ENCODE measurements around the gene SEMA4A.
"Not testable (repeated sequence)": the region's sequence is repeated elsewhere in the genome, so short reads cannot be mapped to it uniquely, and the experiment has no call there.

Gene SEMA4A

DNA sequence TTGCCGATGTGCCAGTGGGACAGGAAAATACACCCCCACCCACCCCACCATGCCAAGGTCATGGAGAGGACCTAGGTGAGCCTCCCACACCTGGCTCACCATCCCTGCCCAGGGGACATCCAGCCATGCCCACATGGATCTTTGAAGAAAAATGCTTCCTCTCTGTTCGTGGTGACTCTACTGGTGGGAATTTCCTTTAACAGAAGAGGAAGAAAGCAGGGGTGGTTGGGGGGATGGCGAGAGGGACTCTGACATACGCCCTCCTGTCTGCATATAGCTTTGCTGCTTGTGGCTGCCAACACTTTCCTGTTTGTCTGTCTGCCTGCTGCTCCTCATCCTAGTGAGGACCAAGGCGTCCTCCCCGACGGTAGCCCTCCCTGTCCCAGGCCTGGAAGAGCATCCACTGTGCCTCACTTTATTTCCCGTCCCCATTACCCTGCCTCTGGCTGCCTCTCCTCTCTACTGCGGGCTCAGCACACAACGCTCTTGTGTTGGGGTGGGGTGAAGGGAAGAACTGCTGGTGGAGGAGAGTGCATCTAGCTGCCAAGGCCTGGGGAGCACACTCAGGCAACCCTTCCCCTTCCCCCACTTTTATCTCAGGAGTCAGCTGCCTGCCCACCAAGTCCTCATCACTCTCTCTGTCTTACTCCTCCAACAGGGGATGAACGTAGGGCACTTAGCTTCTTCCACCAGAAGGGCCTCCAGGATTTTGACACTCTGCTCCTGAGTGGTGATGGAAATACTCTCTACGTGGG lies 2.5 kb downstream of the SEMA4A start:
- in situ Hi-C loops (cut with MboI; ENCODE audit: low sequenced_read_pairs): loop anchor here (10.0 kb wide), 1 partner anchor 59 kb away; the partner anchor contains the start of gene PMF1

DNA sequence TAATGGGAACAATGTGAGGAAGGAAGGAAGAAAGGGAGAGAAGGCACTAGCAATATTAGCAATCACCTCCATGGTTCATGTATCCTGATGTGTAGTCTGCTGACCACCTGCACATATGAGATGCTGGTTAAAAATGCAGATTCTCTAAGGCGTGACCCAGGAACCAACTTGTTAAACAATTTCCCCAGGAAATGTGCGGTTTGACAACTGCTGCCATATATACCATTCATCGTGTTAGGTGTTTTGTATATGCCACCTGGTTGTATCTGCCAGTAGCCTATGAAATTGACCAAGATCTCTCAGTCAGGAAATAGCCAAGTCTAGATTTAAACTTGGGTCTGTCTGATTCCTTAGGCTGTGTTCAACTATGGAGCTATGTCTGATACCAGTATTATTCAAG lies 4.1 kb downstream of the SEMA4A start:
- in situ Hi-C loops (cut with MboI; ENCODE audit: low sequenced_read_pairs): loop anchor here (10.0 kb wide), 1 partner anchor 57 kb away; the partner anchor contains the start of gene PMF1

DNA sequence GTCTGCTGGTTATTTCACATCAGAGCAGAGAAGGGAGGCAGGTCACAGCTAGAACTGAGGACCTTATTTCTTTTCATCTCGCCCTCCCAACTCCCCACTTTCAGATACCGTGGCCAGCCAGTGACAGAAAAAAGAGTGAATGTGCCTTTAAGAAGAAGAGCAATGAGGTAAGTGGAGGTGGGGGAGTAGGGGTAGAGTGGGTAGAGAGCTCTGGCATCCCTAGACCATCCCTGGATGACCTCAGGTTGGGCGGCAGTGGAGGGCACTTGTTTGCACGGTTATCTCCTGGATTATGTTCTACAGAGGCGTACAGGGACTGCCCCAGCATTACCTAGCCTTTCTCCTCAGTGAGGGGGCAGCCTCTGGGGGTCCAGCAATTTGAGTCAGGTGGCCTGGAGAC lies 4.6 kb downstream of the SEMA4A start:
- in situ Hi-C loops (cut with MboI; ENCODE audit: low sequenced_read_pairs): loop anchor here (10.0 kb wide), 1 partner anchor 57 kb away; the partner anchor contains the start of gene PMF1

DNA sequence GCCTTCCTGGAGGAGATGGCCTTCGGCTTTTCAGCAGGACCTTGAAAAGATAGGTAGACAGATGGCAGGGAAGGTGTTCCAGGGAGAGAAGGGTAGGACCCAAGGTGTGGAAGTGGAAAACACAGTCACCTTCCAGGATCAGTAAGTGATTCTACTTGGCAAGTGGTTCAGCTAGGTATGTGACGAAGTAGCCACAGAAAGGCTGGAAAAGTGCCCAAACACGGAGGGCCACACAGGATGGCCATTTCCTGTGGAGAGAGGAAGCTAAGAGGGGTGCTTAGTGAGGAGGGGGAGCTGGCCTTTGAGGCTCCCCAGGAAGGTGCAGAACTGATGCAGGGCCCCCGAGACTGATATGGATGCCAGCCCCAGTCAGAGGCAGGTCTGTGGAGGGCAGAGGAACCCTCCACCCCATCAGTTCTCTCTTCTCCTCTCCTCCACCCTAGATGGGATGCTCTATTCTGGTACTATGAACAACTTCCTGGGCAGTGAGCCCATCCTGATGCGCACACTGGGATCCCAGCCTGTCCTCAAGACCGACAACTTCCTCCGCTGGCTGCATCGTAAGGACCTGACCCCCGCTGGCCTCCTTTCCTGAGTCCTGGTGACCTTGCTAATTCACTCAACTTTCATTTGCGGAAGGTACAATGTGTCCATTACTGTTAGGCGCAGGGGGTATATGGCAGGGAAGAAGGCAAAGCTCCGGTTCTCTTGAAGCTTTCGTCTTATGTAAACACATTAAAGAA lies 6.8 kb downstream of the SEMA4A start:
- in situ Hi-C loops (cut with MboI; ENCODE audit: low sequenced_read_pairs): loop anchor here (10.0 kb wide), 1 partner anchor 55 kb away; the partner anchor contains the start of gene PMF1

DNA sequence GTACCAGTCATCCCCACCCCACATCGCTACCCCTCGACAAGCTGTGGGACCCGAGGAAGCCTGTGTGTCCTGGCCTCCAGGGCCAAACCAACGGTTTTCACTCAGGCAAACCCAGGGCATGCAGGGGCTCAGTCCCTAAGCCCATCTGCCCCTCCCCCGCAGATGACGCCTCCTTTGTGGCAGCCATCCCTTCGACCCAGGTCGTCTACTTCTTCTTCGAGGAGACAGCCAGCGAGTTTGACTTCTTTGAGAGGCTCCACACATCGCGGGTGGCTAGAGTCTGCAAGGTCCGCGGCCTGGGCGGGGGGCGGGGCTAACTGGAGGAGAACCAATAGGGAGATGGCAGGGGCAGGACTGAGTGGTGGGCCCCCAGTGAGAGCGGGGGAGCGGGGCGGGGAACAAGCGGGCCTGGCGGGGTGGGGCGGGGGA lies 7.4 kb downstream of the SEMA4A start:
- in situ Hi-C loops (cut with MboI; ENCODE audit: low sequenced_read_pairs): no loop called here

DNA sequence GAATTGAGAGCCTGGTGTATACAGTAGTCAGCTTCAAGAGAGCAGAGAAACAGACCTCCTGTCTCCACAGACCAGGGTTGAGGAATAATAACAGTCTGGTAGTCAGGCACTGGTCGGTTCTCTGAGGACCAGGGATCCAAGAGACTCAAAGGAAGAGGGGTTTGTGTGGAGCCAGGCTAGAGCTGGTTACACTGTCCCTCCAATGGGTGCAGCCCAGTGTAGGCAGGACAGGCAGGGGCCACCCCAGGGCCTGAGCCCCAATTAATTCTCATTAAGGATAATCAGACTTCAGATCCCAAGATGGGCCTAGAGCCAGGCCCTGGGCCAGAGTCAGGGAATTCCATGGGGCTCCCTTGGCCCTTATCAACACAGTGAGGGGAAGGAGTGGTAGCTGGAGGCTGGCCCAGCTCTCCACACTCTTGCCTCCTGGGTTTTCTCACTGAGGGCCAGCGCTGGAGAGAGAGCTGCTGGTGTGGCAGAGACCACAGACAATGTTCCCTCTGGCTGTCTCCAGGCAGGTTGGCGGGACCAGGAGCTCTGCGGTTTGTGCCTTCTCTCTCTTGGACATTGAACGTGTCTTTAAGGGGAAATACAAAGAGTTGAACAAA lies 9.1 kb downstream of the SEMA4A start:
- in situ Hi-C loops (cut with MboI; ENCODE audit: low sequenced_read_pairs): no loop called here

DNA sequence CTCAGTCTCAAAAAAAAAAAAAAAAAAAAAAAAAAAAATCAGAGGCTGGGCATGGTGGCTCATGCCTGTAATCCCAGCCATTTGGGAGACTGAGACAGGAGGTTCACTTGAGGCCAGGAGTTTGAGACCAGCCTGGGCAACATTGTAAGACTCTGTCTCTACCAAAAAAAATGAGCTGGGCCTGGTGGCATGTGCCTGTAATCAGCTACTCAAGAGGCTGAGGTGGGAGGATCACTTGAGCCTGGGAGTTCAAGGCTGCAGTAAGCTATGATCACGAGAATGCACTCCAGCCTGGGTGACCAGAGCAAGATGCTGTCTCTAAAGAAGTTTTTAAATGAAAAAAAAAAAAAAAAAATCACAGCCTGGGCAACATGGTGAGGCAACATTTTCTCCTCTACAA lies 10.3 kb downstream of the SEMA4A start:
- in situ Hi-C loops (cut with MboI; ENCODE audit: low sequenced_read_pairs): no loop called here

DNA sequence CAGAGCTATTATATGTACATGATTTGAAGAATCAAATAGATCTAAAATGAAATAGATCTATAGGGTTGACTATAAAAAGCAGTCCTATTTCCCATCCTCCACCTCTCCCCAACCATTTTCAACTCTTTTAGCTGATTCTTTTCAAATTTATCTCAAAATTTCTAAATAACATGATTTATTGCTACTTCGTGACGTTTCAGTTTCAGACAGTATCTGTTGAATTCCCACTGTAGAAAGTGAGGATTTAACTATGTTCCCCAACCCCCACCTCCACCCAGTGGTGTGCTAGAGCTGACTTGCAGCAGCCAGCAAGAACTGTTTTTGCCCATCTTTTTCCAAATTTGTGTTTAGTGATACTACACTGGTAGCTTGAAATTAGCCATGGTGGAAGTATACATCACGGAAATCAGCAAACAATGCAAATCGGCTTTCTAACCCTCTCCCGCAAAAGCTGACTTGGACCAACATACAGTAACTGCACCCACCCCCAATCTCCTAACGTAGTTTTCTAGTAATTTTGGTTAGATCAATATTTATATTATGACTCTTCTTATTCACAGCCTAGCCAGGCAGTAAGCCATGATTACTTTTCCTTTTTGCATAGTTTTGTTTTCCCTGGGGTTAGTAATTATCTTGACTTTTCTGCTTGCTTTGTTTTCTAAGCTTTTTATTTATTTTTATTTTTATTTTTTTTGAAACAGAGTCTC lies 10.9 kb downstream of the SEMA4A start:
- in situ Hi-C loops (cut with MboI; ENCODE audit: low sequenced_read_pairs): no loop called here

DNA sequence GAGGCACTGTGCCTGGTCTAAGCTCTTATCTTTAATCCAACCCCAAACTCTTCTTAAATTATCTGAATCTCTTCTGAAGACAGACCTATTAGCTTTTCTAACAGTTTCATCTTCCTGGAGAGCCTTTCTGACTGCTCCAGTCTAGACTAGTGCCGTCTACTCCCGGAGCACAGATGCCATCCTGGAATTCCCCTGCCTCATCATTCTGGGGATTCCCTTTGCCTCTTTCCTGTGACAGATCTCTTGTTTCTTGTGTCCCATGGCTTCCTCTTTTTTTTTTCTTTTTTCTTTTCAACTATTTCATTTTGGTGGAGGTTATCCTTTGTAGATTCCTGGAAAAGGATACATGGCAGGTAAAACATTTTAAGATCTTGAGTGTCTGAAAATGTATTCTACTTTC lies 11.7 kb downstream of the SEMA4A start:
- in situ Hi-C loops (cut with MboI; ENCODE audit: low sequenced_read_pairs): no loop called here

DNA sequence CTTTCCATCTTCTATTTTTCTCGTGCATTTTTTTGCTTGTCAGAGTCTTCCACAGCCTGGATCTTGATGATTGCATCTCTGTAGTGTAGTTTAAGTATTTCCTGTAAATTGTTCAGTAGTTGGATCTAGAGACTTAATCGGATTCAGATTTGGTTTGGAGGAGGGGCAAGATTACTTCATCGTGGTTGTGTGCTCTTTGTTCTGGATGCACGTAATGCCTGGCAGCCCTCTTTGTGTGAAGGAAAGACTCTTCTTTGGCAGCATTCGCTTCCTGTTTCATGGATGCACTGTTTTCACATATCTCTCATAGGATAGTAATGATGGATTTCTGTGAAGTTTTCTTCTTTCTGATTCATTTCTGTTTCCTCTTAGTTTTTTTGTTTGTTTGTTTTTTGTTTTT lies 14.2 kb downstream of the SEMA4A start:
- in situ Hi-C loops (cut with MboI; ENCODE audit: low sequenced_read_pairs): no loop called here

DNA sequence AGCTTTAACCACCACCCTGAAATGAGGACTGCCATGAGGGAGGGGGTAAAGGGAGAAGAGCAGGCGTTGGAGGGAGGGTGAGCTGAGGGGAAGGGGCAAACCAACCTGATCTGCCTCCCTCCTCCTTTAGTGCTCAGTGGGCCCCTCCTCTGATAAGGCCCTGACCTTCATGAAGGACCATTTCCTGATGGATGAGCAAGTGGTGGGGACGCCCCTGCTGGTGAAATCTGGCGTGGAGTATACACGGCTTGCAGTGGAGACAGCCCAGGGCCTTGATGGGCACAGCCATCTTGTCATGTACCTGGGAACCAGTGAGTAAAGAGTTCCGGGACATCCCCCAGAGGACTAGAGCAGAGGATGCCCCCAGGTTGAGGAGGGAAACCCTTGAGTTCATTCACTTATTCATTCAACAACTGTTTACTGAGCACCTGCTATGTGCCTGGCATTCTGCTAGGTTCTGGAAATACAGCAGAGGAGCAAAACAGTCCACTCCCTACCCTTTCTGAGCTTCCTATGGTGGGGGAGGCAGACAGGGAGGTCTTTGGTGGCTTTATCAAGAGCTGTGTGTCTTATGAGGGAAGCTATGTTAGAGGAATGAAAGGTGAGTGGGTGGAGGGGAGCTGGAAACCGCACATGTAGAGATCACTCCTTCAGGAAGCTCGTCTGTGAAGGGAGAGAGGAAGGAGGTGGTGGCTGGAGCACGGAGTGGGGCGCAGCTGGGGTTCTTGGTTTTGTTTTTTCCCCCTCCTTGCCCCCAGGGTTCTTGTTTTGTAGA lies 19.5 kb downstream of the SEMA4A start:
- in situ Hi-C loops (cut with MboI; ENCODE audit: low sequenced_read_pairs): no loop called here

DNA sequence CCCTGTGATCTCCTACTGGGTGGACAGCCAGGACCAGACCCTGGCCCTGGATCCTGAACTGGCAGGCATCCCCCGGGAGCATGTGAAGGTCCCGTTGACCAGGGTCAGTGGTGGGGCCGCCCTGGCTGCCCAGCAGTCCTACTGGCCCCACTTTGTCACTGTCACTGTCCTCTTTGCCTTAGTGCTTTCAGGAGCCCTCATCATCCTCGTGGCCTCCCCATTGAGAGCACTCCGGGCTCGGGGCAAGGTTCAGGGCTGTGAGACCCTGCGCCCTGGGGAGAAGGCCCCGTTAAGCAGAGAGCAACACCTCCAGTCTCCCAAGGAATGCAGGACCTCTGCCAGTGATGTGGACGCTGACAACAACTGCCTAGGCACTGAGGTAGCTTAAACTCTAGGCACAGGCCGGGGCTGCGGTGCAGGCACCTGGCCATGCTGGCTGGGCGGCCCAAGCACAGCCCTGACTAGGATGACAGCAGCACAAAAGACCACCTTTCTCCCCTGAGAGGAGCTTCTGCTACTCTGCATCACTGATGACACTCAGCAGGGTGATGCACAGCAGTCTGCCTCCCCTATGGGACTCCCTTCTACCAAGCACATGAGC lies 23.3 kb downstream of the SEMA4A start:
- in situ Hi-C loops (cut with MboI; ENCODE audit: low sequenced_read_pairs): no loop called here

DNA sequence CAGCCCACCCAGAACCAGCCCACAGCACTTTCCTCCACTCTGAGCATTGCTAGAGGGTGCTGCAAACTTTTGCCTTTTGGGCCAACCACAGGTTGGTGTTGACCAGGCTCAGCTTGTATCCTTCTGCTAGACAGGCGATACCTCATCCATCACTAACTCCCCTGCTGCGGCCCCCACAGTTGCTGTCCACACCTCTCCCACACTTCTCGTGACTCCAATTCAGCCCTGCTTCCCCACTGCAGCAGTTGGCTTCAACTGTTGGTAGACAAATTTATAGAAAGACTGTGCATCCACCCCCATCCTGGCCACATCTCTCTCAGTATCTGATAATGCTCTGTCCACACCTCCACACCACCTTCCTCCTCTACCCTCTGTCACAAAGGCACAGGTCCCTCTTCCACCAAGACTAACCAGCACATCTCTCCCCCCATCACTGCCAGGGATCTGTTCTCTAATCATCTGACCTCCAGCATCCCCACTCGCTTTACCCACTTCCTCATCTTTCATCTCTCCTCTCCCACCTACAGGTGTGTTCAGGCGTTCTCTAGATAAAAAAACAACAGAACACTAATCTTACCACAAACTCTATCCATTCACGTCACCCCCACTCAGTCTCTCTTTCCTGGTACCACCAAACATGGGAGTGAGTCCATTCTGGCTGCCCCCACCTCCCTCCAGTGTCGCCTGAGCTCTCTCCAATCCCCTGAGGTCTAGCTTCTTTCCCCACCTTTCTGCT lies 24.7 kb downstream of the SEMA4A start:
- in situ Hi-C loops (cut with MboI; ENCODE audit: low sequenced_read_pairs): no loop called here

DNA sequence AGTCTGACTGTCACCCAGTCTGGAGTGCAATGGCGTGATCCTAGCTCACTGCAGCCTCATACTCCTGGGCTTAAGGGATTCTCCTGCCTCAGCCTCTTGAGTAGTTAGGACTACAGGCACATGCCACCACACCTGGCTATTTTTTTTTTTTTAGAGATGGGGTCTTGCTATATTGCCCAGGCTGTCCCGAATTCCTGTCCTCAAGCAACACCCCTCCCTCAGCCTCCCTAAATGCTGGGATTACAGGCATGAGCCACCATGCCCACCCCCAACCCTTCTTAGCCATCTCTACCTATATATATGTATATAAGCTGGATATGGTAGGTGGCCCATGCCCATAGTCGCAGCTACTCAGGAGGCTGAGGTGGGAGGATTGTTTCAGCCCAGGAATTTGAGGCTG lies 27.1 kb downstream of the SEMA4A start:
- in situ Hi-C loops (cut with MboI; ENCODE audit: low sequenced_read_pairs): no loop called here

DNA sequence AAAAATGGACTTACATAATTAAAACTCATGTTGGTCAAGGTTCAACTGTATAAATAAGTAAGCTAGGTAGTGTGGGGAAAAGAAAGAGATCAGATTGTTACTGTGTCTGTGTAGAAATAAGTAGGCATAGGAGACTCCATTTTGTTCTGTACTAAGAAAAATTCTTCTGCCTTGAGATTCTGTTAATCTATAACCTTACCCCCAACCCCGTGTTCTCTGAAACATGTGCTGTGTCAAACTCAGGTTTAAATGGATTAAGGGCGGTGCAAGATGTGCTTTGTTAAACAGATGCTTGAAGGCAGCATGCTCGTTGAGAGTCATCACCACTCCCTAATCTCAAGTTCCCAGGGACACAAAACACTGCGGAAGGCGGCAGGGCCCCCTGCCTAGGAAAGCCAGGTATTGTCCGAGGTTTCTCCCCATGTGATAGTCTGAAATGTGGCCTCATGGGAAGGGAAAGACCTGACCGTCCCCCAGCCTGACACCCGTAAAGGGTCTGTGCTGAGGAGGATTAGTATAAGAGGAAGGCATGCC lies 28.1 kb downstream of the SEMA4A start:
- in situ Hi-C loops (cut with MboI; ENCODE audit: low sequenced_read_pairs): not testable (repeated sequence)

DNA sequence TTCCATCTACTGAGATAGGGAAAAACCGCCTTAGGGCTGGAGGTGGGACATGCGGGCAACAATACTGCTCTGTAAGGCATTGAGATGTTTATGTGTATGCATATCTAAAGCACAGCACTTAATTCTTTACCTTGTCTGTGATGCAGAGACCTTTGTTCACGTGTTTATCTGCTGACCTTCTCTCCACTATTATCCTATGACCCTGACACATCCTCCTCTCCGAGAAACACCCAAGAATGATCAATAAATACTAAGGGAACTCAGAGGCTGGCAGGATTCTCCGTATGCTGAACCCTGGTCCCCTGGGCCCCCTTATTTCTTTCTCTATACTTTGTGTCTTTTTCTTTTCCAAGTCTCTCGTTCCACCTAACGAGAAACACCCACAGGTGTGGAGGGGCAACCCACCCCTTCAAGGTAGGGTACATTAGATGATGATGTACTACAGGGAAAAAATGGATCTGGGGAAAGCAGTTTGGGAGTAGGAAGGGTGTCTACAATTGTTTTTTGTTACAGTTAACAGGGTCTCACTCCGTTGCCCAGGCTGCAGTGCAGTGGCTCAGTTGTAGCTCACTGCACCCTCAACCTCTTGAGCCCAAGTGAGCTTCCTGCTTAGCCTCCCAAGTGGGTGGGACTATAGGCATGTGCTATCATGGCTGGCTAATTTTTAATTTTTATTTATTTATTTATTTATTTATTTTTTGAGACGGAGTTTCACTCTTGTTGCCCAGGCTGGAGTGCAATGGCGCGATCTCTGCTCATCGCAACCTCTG lies 28.8 kb downstream of the SEMA4A start:
- in situ Hi-C loops (cut with MboI; ENCODE audit: low sequenced_read_pairs): not testable (repeated sequence)

DNA sequence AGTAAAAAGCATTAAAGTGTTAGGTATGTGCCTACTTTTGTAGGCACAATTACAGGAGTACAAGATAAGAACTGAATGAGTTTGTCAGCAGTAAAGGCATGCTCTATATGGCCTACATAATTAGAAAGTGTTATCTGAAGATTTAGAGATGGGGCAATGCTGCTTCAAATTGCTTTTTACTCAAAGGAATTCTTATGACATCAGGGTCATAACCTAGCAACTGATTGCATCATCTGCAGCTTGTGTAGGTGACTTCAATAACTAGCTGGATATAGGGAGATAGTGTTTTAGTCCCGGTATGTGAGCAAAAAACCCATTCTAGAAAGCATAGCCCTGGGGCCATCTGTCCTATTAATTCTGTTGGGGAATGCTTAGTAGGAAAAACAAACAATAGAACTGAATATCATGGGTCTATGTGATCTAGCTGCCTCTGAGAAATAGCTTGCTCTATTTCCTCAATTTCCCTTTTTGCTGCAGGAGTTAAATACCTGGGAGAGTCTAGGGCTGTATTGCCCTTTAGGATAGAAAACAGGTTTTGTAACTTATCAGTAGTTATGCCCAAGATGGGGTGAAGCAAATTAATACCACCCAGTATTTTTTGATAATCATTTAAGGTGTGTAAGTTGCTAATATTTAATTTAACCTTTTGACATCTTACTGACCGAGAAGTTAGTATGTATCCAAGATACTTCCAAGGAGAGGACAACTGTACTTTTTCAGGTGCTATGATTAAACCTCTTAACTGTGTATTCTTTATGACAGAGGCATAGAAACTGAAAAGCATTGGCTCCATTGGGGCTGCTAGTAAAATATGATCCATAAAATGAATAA lies 33.2 kb downstream of the SEMA4A start:
- in situ Hi-C loops (cut with MboI; ENCODE audit: low sequenced_read_pairs): not testable (repeated sequence)

Measured in HL-60/S4 treated with retinoic acid at 250 ng/mL for 4 days and 3 days (cell line).